HepG2 (cell line): ENCODE results near the gene SIRT6. TPM values are rescaled to one million over a fixed set of nuclear protein-coding genes. Genes with fewer than 3 reads are reported as not detected.

Experiments
- BHLHE40 ChIP-seq: IDR thresholded peaks from 2 replicates; pipeline ENCODE4 v1.6.1; 2011; ENCODE audit warnings: low read length, improper control_type of control experiment
- ELF3 ChIP-seq: IDR thresholded peaks from 2 replicates; pipeline ENCODE4 v1.6.1; 2016; ENCODE audit warnings: missing genetic modification reagents, missing compliant biosample characterization
- FOXA3 ChIP-seq: IDR thresholded peaks from 2 replicates; pipeline ENCODE4 v1.6.1; 2016; ENCODE audit warnings: missing genetic modification reagents, missing compliant biosample characterization
- HNRNPH1 ChIP-seq: fragments of 200-400 bp; formaldehyde crosslinking; optimal IDR thresholded peaks from 2 replicates; pipeline ENCODE3; 2017; ENCODE audit warnings: mild to moderate bottlenecking, low read depth, low read length
- HOXA5 ChIP-seq: sonication (generic); formaldehyde crosslinking; IDR thresholded peaks from 2 replicates; pipeline ENCODE4 v1.4.0; 2020; ENCODE audit warnings: missing genetic modification reagents
- JUNB ChIP-seq: sonication (generic); formaldehyde crosslinking; IDR thresholded peaks from 2 replicates; pipeline ENCODE4 v1.8.0; 2022; ENCODE audit warnings: missing genetic modification reagents, mild to moderate bottlenecking, borderline replicate concordance
- MAFK ChIP-seq, 2 experiments: IDR thresholded peaks in 1 of 2; conservative IDR thresholded peaks in 1 of 2; 2 replicates each; pipeline ENCODE4 v1.6.1; 2011; ENCODE audit warnings: improper control_type of control experiment in 2 of 2, low read length in 2 of 2
- MNT ChIP-seq: fragments of 450-650 bp; IDR thresholded peaks from 2 replicates; pipeline ENCODE4 v1.6.1; 2016
- NCOA5 ChIP-seq: sonication (generic); formaldehyde crosslinking; IDR thresholded peaks from 2 replicates; pipeline ENCODE4 v1.4.0; 2020; ENCODE audit warnings: missing genetic modification reagents
- NFYB ChIP-seq: sonication (generic); formaldehyde crosslinking; IDR thresholded peaks from 2 replicates; pipeline ENCODE4 v1.4.0; 2020; ENCODE audit warnings: missing genetic modification reagents
- PPARG ChIP-seq: conservative IDR thresholded peaks from 2 replicates; pipeline ENCODE4 v1.6.1; 2016; ENCODE audit warnings: missing biosample characterization, missing genetic modification reagents
- RARA ChIP-seq: IDR thresholded peaks from 2 replicates; pipeline ENCODE4 v1.6.1; 2016; ENCODE audit warnings: missing genetic modification reagents, missing compliant biosample characterization
- SOX5 ChIP-seq: IDR thresholded peaks from 2 replicates; pipeline ENCODE4 v1.6.1; 2016; ENCODE audit warnings: borderline replicate concordance
- THAP11 ChIP-seq: IDR thresholded peaks from 2 replicates; pipeline ENCODE4 v1.6.1; 2016; ENCODE audit warnings: missing biosample characterization, missing genetic modification reagents
- TMF1 ChIP-seq: sonication (generic); formaldehyde crosslinking; IDR thresholded peaks from 2 replicates; pipeline ENCODE4 v1.8.1; 2022; ENCODE audit warnings: low read depth, missing genetic modification reagents
- U2AF2 ChIP-seq: fragments of 200-400 bp; formaldehyde crosslinking; IDR thresholded peaks from 2 replicates; pipeline ENCODE4 v1.6.1; 2017; ENCODE audit warnings: low read depth, mild to moderate bottlenecking, low read length
- ZFP37 ChIP-seq: sonication (generic); formaldehyde crosslinking; IDR thresholded peaks from 2 replicates; pipeline ENCODE4 v1.4.0; 2020; ENCODE audit warnings: missing genetic modification reagents, borderline replicate concordance
- ZKSCAN8 ChIP-seq: IDR thresholded peaks from 2 replicates; pipeline ENCODE4 v1.6.1; 2016; ENCODE audit warnings: borderline replicate concordance, missing genetic modification reagents, missing compliant biosample characterization
- ZNF317 ChIP-seq: sonication (generic); formaldehyde crosslinking; IDR thresholded peaks from 2 replicates; pipeline ENCODE4 v1.5.0; 2020; ENCODE audit warnings: mild to moderate bottlenecking, missing genetic modification reagents
- ZNF331 ChIP-seq: sonication (generic); formaldehyde crosslinking; IDR thresholded peaks from 2 replicates; pipeline ENCODE4 v1.4.0; 2020; ENCODE audit warnings: missing genetic modification reagents
- ZNF430 ChIP-seq: sonication (generic); formaldehyde crosslinking; IDR thresholded peaks from 2 replicates; pipeline ENCODE4 v1.9.0; 2021; ENCODE audit warnings: mild to moderate bottlenecking, missing genetic modification reagents
- ZNF546 ChIP-seq: sonication (generic); formaldehyde crosslinking; conservative IDR thresholded peaks from 2 replicates; pipeline ENCODE4 v1.8.1; 2023; ENCODE audit warnings: mild to moderate bottlenecking, missing genetic modification reagents
- ZNF652 ChIP-seq: IDR thresholded peaks from 2 replicates; pipeline ENCODE4 v1.6.1; 2016; ENCODE audit warnings: low read depth, borderline replicate concordance
- polyA plus RNA-seq, 8 experiments: library from polyadenylated mRNA; depleted of rRNA in 3 of 8; stranded (reverse) in 7 of 8; unstranded in 1 of 8; fragments of >200 nt; fragmentation: Illumina TruSeq in 4 of 8; extraction: Trizol in 4 of 8; gene quantifications; 2 replicates each; pipeline versions ENCODE4 v1.2.1 to v1.2.3, GENCODE V29; 2011 to 2016; ENCODE audit warnings: low read depth in 4 of 8, missing spikeins in 1 of 8, mixed read lengths in 1 of 8; ENCODE audit not compliant: insufficient read depth in 1 of 8
- total RNA-seq, 5 experiments: library from RNA; depleted of rRNA; stranded (reverse); fragments of >200 nt; fragmentation: Illumina TruSeq; extraction: Trizol; gene quantifications; 2 replicates each; pipeline ENCODE4 v1.2.3, GENCODE V29; 2016; ENCODE audit warnings: low read depth in 1 of 5
- TF ChIP-seq, protein P1 (sequence below): sonication (generic); formaldehyde crosslinking; IDR thresholded peaks from 2 replicates; pipeline ENCODE4 v1.4.0; 2020; ENCODE audit warnings: missing genetic modification reagents

SIRT6 gene
- total and polyA plus RNA-seq, 2 of the 13 experiments (the other 11 are each of a cell fraction or from before 2014, with no cell fraction given) = 11.0 to 18.4 TPM

GRCh38 chr19:4130744-4131438 lies 51.5 kb downstream of the SIRT6 start (continued):
- peak; percentile 37; the same call in 1 of the 2 replicates for TF ChIP-seq MNT
- TF ChIP-seq PPARG (CRISPR knock-in tag) = 0 out of 2 replicates have a peak, but pooled peaks have one; percentile 23
- peak; percentile 93 for TF ChIP-seq ZNF317
- peak; percentile 37; the same call in 1 of the 2 replicates for TF ChIP-seq JUNB (CRISPR knock-in tag)
- TF ChIP-seq ZNF652 = peak; percentile 99
- TF ChIP-seq HNRNPH1 = no peak
- TF ChIP-seq ZNF331 (CRISPR knock-in tag) = peak; percentile 59; the same call in 1 of the 2 replicates
- TF ChIP-seq, protein P1, sequence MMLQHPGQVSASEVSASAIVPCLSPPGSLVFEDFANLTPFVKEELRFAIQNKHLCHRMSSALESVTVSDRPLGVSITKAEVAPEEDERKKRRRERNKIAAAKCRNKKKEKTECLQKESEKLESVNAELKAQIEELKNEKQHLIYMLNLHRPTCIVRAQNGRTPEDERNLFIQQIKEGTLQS (CRISPR knock-in tag) = peak; percentile 78; the same call in 1 of the 2 replicates
- TF ChIP-seq RARA (CRISPR knock-in tag) = 0 out of 2 replicates have a peak, but pooled peaks have one; percentile 8
- TF ChIP-seq NCOA5 (CRISPR knock-in tag) = no peak
- 0 out of 2 replicates have a peak, but pooled peaks have one; percentile 22 for TF ChIP-seq ELF3
- TF ChIP-seq FOXA3 = peak; percentile 59; the same call in 1 of the 2 replicates
- TF ChIP-seq ZFP37 (CRISPR knock-in tag) = no peak
- TF ChIP-seq ZNF430 = no peak
- peak; percentile 56; the same call in 1 of the 2 replicates for TF ChIP-seq BHLHE40
- TF ChIP-seq TMF1 (CRISPR knock-in tag) = no peak
- TF ChIP-seq HOXA5 = peak; percentile 43; the same call in 1 of the 2 replicates
- TF ChIP-seq THAP11 (CRISPR knock-in tag) = peak; percentile 48; the same call in 1 of the 2 replicates
- peak; percentile 42; the same call in 1 of the 2 replicates for TF ChIP-seq ZKSCAN8 (CRISPR knock-in tag)
- peak; percentile 81; the same call in 1 of the 2 replicates for TF ChIP-seq SOX5 (CRISPR knock-in tag)
- no peak for TF ChIP-seq NFYB (CRISPR knock-in tag)
- no peak for TF ChIP-seq U2AF2
- no peak for TF ChIP-seq ZNF546 (CRISPR knock-in tag)
- TF ChIP-seq MAFK (conservative IDR thresholded peaks at IDR 0.05 in 1 of 2, IDR thresholded peaks at IDR 0.05 in 1 of 2; ENCODE audit: low read length in 2 of 2) = peak; percentile 54 to 85; a peak in 3 of 4 replicates
